LNCaP clone FGC (cell line): ENCODE measurements around the gene ARID1A.
A peak's percentile ranks its signal among the peaks of the same experiment; 100 is the strongest.

Experiments
- DNase-seq: peaks from one replicate; pipeline ENCODE4 v3.0.0-alpha.2; 2011; ENCODE audit warnings: low read depth
- H3K4me3 ChIP-seq: 2 replicates; pipeline ENCODE4 v1.5.1; 2011; ENCODE audit warnings: mild to moderate bottlenecking, low read depth, low read length, control low read depth
- CTCF ChIP-seq: IDR thresholded peaks from 2 replicates; pipeline ENCODE4 v1.5.1; 2012; ENCODE audit warnings: mild to moderate bottlenecking; ENCODE audit not compliant: control insufficient read depth, insufficient read depth; ENCODE audit errors: extremely low read depth

Gene ARID1A

GRCh38 chr1:26826261-26827105, 130.7 kb downstream of the ARID1A start, which contains the start of gene ZDHHC18:
Gene ZDHHC18, plus strand, starts transcription at chr1:26826688. Its CDS starts 117 bp downstream, at chr1:26826805.
- TF ChIP-seq CTCF, result peak; percentile 72
- peak within 1 kb of the TSS; percentile 60 for H3K4me3 ChIP-seq
- no peak for DNase-seq

GRCh38 chr1:26827106-26827604, 131.3 kb downstream of the ARID1A start:
- no peak for DNase-seq
- H3K4me3 ChIP-seq, result peak overlapping the region; percentile 60
- TF ChIP-seq CTCF, result no peak

- no peak for DNase-seq
- no peak for TF ChIP-seq CTCF
Measured at GRCh38 chr1:26827663-26828062, 131.8 kb downstream of the ARID1A start.

GRCh38 chr1:26828411-26828991, 132.7 kb downstream of the ARID1A start:
- H3K4me3 ChIP-seq, result no peak overlapping the region
- no peak for DNase-seq
- no peak for TF ChIP-seq CTCF

More at GRCh38 chr1:26827663-26828062, 131.8 kb downstream of the ARID1A start:
- peak overlapping the region; percentile 60 for H3K4me3 ChIP-seq

GRCh38 chr1:26829184-26829911, 133.5 kb downstream of the ARID1A start:
- no peak for TF ChIP-seq CTCF
- no peak overlapping the region for H3K4me3 ChIP-seq
- DNase-seq, result no peak

GRCh38 chr1:26831059-26831458, 135.2 kb downstream of the ARID1A start:
- TF ChIP-seq CTCF, result no peak
- no peak for DNase-seq
- H3K4me3 ChIP-seq, result no peak overlapping the region
